NCI-H774 (cell line): ENCODE measurements around the gene KY.

Source experiments
- DNase-seq: peaks from one replicate; lab custom pipeline; 2025; lab: John Stamatoyannopoulos, UW

Gene KY

GRCh38 chr3:134672571-134672970 lies 21.7 kb upstream of the KY start:
- no peak for DNase-seq

- no peak for DNase-seq
Measured at GRCh38 chr3:134667956-134668355, 17.1 kb upstream of the KY start.

- DNase-seq = no peak
Measured at GRCh38 chr3:134667406-134667805, 16.6 kb upstream of the KY start.

GRCh38 chr3:134666885-134667284 lies 16.1 kb upstream of the KY start:
- no peak for DNase-seq

GRCh38 chr3:134666466-134666865 lies 15.6 kb upstream of the KY start:
- DNase-seq = no peak

GRCh38 chr3:134666052-134666451 lies 15.2 kb upstream of the KY start:
- no peak for DNase-seq

- no peak for DNase-seq
Measured at GRCh38 chr3:134665243-134665642, 14.4 kb upstream of the KY start.

- DNase-seq = no peak
Measured at GRCh38 chr3:134663721-134664456, 13.1 kb upstream of the KY start.

- DNase-seq = no peak
Measured at GRCh38 chr3:134660046-134660441, 9.2 kb upstream of the KY start.

- DNase-seq = no peak
Measured at GRCh38 chr3:134659391-134660045, 8.7 kb upstream of the KY start.

- DNase-seq = no peak
Measured at GRCh38 chr3:134658555-134658954, 7.7 kb upstream of the KY start.

- no peak for DNase-seq
Measured at GRCh38 chr3:134656211-134656800, 5.5 kb upstream of the KY start.

- DNase-seq = no peak
Measured at GRCh38 chr3:134655706-134656105, 4.9 kb upstream of the KY start.

GRCh38 chr3:134654031-134654430 lies 3.2 kb upstream of the KY start:
- no peak for DNase-seq

- no peak for DNase-seq
Measured at GRCh38 chr3:134652886-134653630, 2.2 kb upstream of the KY start.

- DNase-seq = no peak
Measured at GRCh38 chr3:134652409-134652831, 1.6 kb upstream of the KY start.

GRCh38 chr3:134651347-134652041 lies 672 bp upstream of the KY start:
- no peak for DNase-seq

- DNase-seq = no peak
Measured at GRCh38 chr3:134649106-134649705, 1.6 kb downstream of the KY start.

GRCh38 chr3:134647902-134648760 lies 2.7 kb downstream of the KY start:
- no peak for DNase-seq

GRCh38 chr3:134646086-134646485 lies 4.7 kb downstream of the KY start:
- DNase-seq = no peak

GRCh38 chr3:134645515-134645914 lies 5.3 kb downstream of the KY start:
- no peak for DNase-seq
